Dermis blood vessel endothelial cell (primary cell): Measurements from ENCODE around the gene BLOC1S6. TPM values are rescaled to one million over a fixed set of nuclear protein-coding genes. Genes with fewer than 3 reads are reported as not detected.
"Not testable (repeated sequence)": the region's sequence is repeated elsewhere in the genome, so short reads cannot be mapped to it uniquely, and the experiment has no call there.

Experiments
- DNase-seq: peaks from one replicate; pipeline ENCODE4 v3.0.0; 2010
- total RNA-seq: library from RNA; depleted of rRNA; stranded (reverse); fragments of >200 nt; gene quantifications from 2 replicates; pipeline ENCODE4 v1.2.3, GENCODE V29; 2014

BLOC1S6 gene
- total RNA-seq, 1 donor from 2014 or later: 63.8 TPM

DNA sequence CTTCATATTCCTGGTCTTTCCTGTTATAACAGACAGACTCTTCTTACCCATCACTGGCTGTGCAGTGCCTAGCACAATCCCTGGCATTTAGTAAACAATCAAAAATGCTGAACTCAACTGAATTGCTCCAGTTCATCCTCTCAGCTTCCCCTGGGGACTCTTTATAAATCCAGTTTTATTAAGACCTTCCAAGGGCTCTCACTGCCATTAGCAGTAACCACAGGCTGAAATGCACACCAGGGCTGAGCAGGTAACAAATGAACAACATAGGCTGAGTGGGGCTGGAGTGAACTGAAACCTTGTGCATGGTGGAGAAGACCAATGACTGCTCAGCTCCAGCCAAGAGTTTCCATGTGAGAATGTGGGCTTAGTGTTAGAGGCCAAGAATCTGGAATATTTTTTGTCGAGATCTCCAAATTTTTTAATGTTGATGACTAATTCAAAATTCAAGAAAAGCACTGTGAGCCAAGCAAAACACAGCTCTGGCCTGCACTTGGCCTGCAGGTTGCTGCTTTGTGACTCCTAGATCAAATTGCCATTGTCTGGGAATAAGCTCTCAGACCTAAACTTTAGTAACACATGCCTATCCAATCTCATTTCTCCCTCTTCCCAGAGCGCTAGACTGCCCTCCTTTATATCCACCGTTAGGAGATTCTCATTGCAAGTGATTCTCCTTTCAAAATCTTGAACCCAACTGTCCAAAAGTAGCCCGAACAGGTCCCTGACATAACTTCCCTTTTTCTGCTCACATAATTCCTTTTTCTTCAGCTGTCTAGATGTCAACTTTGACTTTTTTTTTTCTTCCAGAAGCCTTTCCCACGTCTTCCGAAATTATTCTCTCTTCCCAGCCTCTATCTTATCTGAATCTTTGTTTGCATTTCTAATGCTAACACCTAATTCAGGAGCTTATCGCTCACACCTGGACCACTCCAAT, 55.1 kb downstream of the BLOC1S6 start:
- peak; percentile 85 for DNase-seq

DNA sequence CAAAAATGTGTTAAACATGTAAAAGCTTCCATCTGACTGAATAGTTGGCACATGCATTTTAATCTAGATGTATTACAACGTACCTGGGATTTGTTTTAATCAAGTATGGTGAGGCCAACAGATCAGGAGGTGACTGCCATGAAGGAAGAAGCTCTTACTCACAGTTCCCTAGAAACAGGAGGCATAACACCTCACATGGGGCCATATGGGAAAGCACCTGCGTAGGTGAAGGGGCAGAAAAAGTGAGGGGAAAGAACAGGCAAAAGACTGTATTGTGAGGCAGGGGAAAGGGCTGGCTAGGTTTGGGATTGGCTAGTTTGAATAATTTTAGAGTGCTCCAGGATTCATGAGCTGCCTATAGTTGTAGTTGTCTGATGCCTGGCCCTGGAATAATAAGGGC, 57.3 kb downstream of the BLOC1S6 start:
- DNase-seq: no peak

DNA sequence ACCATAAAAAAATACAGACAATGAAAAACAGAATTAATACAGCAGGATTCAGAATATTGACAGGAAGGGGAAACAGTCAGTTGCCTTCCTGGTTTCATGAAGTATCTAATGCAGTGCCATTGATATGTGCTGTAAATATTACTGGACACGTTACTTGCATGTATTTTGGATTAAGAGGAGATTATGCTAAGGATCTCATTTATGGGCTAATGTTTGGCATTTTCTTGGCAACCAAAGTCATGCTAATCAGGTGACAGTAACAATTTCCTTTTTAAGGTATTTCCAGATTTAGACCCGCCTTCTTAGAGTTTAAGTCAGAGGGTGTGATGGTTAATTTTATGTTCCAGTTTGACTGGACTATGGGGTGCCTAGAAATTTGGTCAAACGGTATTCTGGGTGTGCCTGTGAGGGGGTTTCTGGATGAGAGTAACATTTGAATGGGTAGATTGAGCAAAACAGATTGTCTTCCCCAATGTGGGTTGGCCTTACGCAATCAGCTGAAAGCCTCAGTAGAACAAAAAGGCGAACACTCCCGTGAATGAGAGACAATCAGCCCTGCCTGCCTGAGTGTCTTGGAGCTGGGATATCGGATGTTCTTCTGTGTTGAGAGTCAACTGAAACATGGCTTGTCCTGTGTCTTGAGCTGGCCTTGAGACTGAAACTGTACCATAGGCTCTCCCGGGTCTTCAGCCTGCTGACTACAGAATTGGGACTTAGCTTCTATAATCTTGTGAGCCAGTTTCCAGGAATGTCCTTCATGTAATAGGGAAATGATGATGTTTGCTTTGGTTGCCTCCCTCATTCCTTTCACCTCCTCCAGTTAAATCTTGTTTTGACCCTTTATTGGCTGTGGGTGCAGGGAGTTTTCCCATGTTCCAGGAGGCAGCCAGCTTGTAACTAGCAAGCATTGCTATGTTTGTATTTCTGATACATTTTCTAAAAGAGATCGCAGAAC, 58.1 kb downstream of the BLOC1S6 start:
- peak; percentile 46 for DNase-seq

DNA sequence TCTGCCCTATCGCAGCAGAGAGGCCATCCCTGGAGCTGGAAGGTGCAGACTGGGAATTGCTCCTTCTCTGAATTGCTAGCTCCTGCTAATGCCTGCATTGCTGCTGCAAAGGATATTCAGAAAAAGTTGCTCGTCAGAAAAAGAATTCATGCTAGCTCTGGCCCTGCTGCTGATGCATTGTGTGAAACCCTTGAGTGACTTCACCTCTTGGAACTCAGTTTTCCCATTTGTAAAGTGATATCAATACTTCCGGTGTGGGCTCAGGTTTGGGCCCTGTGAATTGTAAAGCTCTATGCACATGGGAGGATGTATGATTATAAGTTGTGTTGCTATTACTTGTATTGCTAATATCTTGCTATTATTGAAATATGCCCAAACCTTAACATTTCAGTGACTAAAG, 59.0 kb downstream of the BLOC1S6 start:
- no peak for DNase-seq

DNA sequence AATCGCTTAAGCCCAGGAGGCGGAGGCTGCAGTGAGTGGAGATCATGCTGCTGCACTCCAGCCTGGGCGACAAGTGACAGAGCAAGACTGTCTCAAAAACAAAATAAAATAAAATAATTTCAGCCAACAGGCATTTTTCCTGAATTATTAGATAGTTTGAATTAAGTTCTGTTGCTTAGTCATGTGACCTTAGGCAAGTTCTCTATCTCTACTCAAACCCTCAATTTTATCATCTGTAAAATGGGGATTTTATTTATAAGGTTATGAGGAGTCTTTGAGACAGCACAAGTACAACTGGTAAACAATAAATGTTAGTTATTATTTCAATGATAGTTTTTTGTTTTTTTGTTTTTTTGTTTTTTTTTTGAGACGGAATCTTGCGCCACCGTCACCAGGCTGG, 60.6 kb downstream of the BLOC1S6 start:
- no peak for DNase-seq

DNA sequence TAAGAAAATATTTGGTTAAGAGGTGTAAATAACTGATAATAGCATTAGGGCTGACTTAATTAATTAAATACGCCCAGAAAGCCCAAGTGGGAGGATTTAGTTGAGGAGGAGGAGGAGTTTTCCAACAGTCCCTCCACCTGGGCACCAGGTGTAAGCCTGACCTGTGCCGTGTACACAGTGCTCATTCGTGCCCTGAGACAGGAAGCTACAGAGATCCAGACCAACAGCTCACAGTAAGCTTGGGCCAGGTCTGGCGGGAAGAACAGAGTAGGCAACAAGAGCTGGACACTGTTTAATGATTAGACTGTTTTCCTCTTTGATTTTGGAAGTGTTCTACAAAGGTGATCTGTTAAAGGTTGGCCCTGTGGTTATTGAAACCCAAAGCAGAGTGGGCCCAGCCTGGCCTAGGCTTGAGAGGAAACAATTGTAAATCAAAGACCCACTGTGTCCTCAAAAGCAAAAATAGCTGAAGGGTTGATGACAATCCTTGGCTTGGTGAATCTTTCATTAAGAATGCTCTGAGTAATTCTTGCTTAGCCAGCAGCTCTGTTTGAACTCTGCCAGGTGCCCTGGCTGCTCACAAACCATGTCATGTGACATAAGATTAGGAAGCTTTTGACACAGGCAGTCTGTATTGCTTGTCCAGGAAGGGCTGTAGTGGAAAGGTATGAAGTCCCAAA, 61.5 kb downstream of the BLOC1S6 start:
- peak; percentile 47 for DNase-seq

DNA sequence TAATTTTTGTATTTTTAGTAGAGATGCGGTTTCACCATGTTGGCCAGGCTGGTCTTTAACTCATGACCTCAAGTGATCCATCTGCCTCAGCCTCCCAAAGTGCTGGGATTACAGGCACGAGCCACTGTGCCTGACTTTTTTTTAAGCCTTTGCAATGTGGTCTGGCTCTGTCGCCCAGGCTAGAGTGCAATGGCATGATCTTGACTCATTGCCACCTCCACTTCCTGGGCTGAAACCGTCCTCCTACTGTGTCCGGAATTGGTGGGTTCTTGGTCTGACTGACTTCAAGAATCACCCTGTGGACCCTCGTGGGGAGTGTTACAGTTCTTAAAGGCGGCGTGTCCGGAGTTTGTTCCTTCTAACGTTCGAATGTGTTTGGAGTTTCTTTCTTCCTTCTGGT, 62.8 kb downstream of the BLOC1S6 start:
- DNase-seq: not testable (repeated sequence)

DNA sequence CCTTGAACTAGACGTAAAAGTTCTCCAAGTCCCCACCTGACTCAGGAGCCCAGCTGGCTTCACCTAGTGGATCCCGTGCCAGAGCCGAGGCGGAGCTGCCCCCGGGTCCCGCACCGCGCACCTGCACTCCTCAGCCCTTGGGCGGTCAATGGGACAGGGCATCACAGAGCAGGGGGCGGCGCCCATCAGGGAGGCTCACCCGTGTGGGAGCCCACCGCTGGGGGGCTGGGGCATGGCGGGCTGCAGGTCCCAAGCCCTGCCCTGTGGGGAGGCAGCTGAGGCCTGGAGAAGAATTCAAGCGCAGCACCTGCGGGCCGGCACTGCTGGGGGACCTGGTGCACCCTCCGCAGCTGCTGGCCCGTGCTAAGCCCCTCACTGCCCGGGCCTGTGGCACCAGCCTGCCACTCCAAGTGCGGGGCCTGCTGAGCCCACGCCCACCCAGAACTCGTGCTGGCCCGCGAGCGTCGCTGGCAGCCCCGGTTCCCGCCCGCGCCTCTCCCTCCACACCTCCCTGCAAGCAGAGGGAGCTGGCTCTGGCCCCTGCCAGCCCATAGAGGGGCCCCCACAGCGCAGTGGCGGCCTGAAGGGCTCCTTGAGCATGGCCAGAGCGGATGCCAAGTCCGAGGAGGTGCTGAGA, 63.8 kb downstream of the BLOC1S6 start:
- DNase-seq: no peak

DNA sequence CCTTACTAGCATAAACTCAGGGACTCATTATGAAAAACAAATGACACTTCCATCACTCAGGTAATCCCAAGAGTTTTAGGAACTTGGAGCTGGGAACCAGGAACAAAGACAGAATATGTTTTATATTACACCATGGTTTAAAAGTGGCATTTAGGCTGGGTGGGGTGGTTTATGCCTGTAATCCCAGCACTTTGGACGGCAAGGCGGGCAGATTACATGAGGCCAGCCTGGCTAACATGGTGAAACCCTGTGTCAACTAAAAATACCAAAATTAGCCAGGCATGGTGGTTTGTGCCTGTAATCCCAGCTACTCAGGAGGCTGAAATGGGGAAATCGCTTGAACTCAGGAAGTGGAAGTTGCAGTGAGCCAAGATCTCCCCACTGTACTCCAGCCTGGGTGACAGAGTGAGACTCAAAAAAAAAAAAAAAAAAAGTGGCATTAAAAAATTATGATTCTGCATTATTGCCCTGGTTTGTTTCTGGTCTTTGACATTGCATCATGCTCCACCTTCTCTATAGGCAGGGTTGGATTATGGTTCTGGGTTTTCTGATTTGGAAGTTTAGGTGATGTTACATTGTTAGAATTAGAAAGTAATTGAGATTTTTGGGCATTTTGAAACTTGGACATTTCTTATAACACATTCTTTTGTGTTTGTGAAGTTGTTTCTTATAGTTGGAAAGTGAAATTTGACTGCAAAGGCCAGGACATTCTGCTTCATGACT, 66.7 kb downstream of the BLOC1S6 start:
- no peak for DNase-seq

DNA sequence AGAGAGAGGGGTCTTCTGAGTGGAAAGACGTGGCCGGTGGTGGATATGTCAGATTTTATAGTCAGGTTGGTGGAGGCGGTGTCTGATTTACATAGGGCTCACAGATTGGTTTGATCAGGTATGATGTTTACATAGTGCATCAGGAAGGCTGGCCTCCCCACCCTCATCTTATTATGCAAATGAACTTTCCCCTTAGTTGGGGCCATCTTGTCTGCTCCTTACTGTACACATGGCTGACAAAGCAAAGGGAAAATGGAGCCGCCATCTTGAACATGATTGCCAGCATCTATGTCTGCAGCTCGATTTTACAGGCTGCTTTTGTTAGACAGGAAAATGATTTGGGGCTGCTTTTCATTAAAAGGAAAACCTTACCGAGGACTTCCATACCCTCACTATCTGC, 67.6 kb downstream of the BLOC1S6 start:
- no peak for DNase-seq

DNA sequence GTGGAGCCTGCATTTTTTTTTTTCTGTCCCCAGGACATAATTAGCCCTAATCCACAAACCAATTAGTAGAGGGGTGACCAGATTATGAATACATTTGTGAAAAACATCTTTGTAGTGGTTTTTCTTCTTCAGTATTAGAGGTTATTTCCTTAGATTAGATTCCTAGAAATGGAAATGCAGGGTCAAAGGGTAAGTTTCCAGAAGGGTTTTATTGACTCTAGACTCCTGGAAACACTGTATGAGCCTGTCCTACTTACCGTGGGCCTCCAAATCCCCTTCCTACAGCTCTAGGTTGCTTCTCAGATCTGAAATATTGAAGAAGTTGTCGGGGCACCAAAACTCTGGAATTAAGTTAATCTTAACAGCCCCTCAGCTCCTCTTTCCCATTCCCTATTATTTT, 70.1 kb downstream of the BLOC1S6 start:
- no peak for DNase-seq

DNA sequence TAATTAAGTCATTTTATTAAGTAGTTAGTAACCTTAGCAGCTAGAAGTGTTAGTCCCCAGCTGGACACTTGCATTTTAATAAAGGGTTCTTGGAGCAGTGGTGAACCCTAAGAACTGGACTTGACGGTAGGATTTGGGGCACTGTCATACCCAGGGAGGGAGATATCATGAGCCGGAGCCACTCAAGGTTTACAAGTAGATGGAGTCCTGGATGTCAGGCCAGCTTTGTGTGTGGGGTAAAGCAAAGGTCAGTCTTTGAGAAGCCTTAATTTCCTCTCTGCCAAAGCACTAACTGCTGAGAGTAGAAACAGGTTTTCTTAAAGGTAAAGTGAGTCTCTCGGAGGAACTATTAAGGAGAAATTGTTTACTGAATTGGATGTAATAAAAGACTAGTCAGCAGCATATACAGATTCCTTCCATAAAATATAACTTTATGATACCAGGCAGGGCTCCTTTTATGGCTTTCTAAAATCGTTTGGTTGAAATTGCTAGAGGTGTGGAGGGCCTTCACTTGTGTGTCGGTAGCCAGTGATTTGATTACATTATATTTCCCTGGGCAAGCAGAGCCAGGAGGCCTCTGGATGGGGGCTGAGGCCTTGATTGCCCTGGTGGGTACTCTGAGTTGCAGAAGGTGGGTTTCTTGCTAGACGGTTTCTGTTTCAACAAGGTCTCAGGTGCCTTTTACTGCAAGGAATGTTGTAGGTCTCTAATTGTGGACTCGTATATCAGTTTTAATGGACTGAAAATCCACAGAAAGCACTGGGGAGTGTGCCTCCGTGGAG, 70.8 kb downstream of the BLOC1S6 start:
- no peak for DNase-seq

Other genes starting within 250 kb of the BLOC1S6 start
- gene GATM, start 208.8 kb upstream of the BLOC1S6 start, total RNA-seq: 0.23 and 0.34 TPM in 2 replicates
- 7.1 and 8.8 TPM in 2 replicates for gene SLC30A4, start 64.6 kb upstream of the BLOC1S6 start, total RNA-seq
- gene SQOR, start 47.6 kb downstream of the BLOC1S6 start, total RNA-seq: 128 and 161 TPM in 2 replicates